HG03135 (cell line): ENCODE results near the gene ANKEF1.
"Not testable (repeated sequence)": the region's sequence is repeated elsewhere in the genome, so short reads cannot be mapped to it uniquely, and the experiment has no call there.

ENCODE experiments used
- ATAC-seq: cut with Tn5 transposase; IDR thresholded peaks from one replicate; pipeline ENCODE4 v1.9.1; 2021; ENCODE audit warnings: mild to moderate bottlenecking, moderate library complexity; ENCODE audit not compliant: unreplicated experiment

Gene ANKEF1

GRCh38 chr20:10031451-10032215 is 3.2 kb upstream of the ANKEF1 start:
- ATAC-seq: not testable (repeated sequence)

- not testable (repeated sequence) for ATAC-seq
Observed at GRCh38 chr20:10032269-10032668, 2.5 kb upstream of the ANKEF1 start.

- no peak for ATAC-seq
Observed at GRCh38 chr20:10033905-10034650, 709 bp upstream of the ANKEF1 start.

- ATAC-seq: not testable (repeated sequence)
Observed at GRCh38 chr20:10036321-10036720, 1.5 kb downstream of the ANKEF1 start.

GRCh38 chr20:10040070-10040975 is 5.5 kb downstream of the ANKEF1 start:
- ATAC-seq: no peak

GRCh38 chr20:10042086-10042485 is 7.3 kb downstream of the ANKEF1 start:
- ATAC-seq: no peak

GRCh38 chr20:10047427-10047826 is 12.6 kb downstream of the ANKEF1 start:
- no peak for ATAC-seq

GRCh38 chr20:10051185-10051584 is 16.4 kb downstream of the ANKEF1 start:
- ATAC-seq: no peak

GRCh38 chr20:10059006-10059405 is 24.2 kb downstream of the ANKEF1 start:
- ATAC-seq: no peak

- ATAC-seq: peak; percentile 86
Observed at GRCh38 chr20:10060226-10060625, 25.4 kb downstream of the ANKEF1 start.

GRCh38 chr20:10061641-10062040 is 26.9 kb downstream of the ANKEF1 start:
- ATAC-seq: no peak

- no peak for ATAC-seq
Observed at GRCh38 chr20:10063482-10063881, 28.7 kb downstream of the ANKEF1 start.

- ATAC-seq: no peak
Observed at GRCh38 chr20:10064611-10065010, 29.8 kb downstream of the ANKEF1 start.

GRCh38 chr20:10065154-10065833 is 30.5 kb downstream of the ANKEF1 start:
- no peak for ATAC-seq

- no peak for ATAC-seq
Observed at GRCh38 chr20:10067321-10067720, 32.5 kb downstream of the ANKEF1 start.

- ATAC-seq: no peak
Observed at GRCh38 chr20:10074513-10074912, 39.7 kb downstream of the ANKEF1 start.

- no peak for ATAC-seq
Observed at GRCh38 chr20:10075606-10076005, 40.8 kb downstream of the ANKEF1 start.

- ATAC-seq: no peak
Observed at GRCh38 chr20:10076126-10077080, 41.6 kb downstream of the ANKEF1 start.

GRCh38 chr20:10077081-10077471 is 42.3 kb downstream of the ANKEF1 start:
- ATAC-seq: no peak

GRCh38 chr20:10077886-10078285 is 43.1 kb downstream of the ANKEF1 start:
- ATAC-seq: no peak
